Esophagus squamous epithelium (tissue), 4 donors: ENCODE measurements around the gene MIA.

ENCODE experiments used
- POLR2A ChIP-seq, 4 donors: fragments of 450-650 bp; IDR thresholded peaks; one replicate each; pipeline ENCODE4 v1.6.1; 2017; ENCODE audit warnings: antibody characterized with exemption in 4 of 4, mild to moderate bottlenecking in 4 of 4, moderate library complexity in 3 of 4
- TF ChIP-seq, protein P1 (sequence below), 6 experiments: fragments of 450-650 bp in 4 of 6; fragments of 200-600 bp in 2 of 6; sonication (generic) in 2 of 6; IDR thresholded peaks; one replicate each; pipeline ENCODE4 v1.5.1; 2016 to 2019; ENCODE audit warnings: antibody characterized with exemption in 6 of 6, mild to moderate bottlenecking in 4 of 6, moderate library complexity in 4 of 6

DNA sequence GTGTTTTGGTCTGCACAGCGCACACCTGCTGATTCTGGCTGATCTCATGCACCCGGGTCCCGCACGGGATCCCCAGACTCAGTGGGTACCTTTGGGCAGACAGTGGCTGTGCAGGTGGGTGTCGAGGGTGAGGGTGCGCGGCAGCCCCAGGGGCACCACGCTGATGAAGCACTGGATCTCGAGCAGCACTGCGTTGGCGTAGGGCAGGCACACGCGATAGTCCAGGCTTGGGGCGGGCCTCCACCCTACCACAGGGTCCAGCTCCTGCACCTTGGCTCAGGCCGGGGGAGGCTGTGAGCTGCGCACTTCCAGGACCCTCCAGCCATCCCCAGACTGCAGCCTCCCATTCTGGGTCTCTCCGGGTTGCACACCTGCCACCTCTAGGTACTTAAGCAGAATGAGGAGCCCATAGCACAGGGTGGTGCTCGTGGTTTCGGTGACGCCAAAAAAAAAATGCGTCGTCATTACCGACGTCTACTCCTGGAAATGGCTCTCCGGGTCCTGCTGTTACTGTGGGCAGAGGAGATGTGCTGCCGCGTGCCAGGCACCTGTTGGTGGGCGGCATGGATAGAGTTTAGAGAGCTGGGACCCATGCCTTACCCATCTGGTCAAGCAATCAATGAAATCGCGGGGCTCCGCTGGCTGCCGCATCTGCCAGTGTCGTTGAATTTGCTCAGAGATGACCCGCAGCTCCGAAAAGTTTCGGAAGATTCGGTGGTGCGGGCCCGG lies 34.2 kb downstream of the MIA start:
- TF ChIP-seq, protein P1, sequence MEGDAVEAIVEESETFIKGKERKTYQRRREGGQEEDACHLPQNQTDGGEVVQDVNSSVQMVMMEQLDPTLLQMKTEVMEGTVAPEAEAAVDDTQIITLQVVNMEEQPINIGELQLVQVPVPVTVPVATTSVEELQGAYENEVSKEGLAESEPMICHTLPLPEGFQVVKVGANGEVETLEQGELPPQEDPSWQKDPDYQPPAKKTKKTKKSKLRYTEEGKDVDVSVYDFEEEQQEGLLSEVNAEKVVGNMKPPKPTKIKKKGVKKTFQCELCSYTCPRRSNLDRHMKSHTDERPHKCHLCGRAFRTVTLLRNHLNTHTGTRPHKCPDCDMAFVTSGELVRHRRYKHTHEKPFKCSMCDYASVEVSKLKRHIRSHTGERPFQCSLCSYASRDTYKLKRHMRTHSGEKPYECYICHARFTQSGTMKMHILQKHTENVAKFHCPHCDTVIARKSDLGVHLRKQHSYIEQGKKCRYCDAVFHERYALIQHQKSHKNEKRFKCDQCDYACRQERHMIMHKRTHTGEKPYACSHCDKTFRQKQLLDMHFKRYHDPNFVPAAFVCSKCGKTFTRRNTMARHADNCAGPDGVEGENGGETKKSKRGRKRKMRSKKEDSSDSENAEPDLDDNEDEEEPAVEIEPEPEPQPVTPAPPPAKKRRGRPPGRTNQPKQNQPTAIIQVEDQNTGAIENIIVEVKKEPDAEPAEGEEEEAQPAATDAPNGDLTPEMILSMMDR (IDR thresholded peaks at IDR 0.05): no peak
- TF ChIP-seq POLR2A (IDR thresholded peaks at IDR 0.05): no peak
